Measurements from ENCODE around the gene SNX3. TPM values are rescaled to one million over a fixed set of nuclear protein-coding genes. Genes with fewer than 3 reads are reported as not detected.

Gene SNX3
- total and polyA plus RNA-seq, 2 donors from 2014 or later = 143 to 236 TPM

- TF ChIP-seq CTCF (IDR thresholded peaks at IDR 0.05; ENCODE audit: borderline replicate concordance, extremely low read depth, insufficient read depth) = no peak
- no peak overlapping the region for H3K27ac ChIP-seq (ENCODE audit: low read depth in 2 of 2, low read length in 2 of 2)
- H3K36me3 ChIP-seq (ENCODE audit: control insufficient read depth in 2 of 3, insufficient read depth in 3 of 3, low read length in 3 of 3) = no peaks in the 10 kb centered on the region
- no peak overlapping the region for H3K4me3 ChIP-seq (ENCODE audit: low read length in 3 of 3)
- H3K9ac ChIP-seq (ENCODE audit: low read length in 3 of 3) = no peak overlapping the region
- FAIRE-seq (no peak), DNase-seq (no peak)
- no peaks in the 10 kb centered on the region for H3K27me3 ChIP-seq (ENCODE audit: control insufficient read depth, insufficient read depth, low read length)
- H3K9me3 ChIP-seq (ENCODE audit: control insufficient read depth in 2 of 3, insufficient read depth in 1 of 3, low read length in 3 of 3) = no peaks in the 10 kb centered on the region
- intact Hi-C loops (cut with DNase I) = no loop called here
- no peaks in the 10 kb centered on the region for H3K4me1 ChIP-seq (ENCODE audit: control insufficient read depth in 2 of 3, insufficient read depth in 2 of 3, low read depth in 1 of 3, low read length in 3 of 3)
Measured at GRCh38 chr6:108193835-108194234, 67.0 kb downstream of the SNX3 start.

DNA sequence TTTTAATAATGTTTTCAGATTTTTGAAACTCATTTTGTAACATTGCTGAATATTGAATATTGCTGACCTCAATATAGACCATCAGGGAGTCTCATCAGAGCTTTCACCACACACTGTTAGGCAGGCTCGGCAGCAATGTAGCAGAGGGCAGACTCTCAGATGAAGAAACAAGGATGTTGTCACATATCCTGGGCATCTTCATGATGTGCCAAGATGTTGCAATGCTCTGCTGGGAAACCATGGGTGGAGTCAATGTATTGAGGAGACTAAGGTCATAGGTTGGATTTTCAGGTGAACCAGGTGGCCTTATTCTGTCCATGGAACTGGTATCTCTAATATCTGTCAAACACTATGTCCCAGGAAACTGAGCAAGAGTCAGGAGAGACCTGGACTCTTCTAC lies 67.7 kb downstream of the SNX3 start:
- no peak for DNase-seq
- intact Hi-C loops (cut with DNase I) = no loop called here
- no peak overlapping the region for H3K9ac ChIP-seq (ENCODE audit: low read length in 3 of 3)
- H3K27ac ChIP-seq (ENCODE audit: low read depth in 2 of 2, low read length in 2 of 2) = no peak overlapping the region
- no peak overlapping the region for H3K4me3 ChIP-seq (ENCODE audit: low read length in 3 of 3)
- no peak for FAIRE-seq
- no peaks in the 10 kb centered on the region for H3K36me3 ChIP-seq (ENCODE audit: control insufficient read depth in 2 of 3, insufficient read depth in 3 of 3, low read length in 3 of 3)
- no peaks in the 10 kb centered on the region for H3K9me3 ChIP-seq (ENCODE audit: control insufficient read depth in 2 of 3, insufficient read depth in 1 of 3, low read length in 3 of 3)
- TF ChIP-seq CTCF (IDR thresholded peaks at IDR 0.05; ENCODE audit: borderline replicate concordance, extremely low read depth, insufficient read depth) = no peak
- no peaks in the 10 kb centered on the region for H3K4me1 ChIP-seq (ENCODE audit: control insufficient read depth in 2 of 3, insufficient read depth in 2 of 3, low read depth in 1 of 3, low read length in 3 of 3)
- H3K27me3 ChIP-seq (ENCODE audit: control insufficient read depth, insufficient read depth, low read length) = no peaks in the 10 kb centered on the region

DNA sequence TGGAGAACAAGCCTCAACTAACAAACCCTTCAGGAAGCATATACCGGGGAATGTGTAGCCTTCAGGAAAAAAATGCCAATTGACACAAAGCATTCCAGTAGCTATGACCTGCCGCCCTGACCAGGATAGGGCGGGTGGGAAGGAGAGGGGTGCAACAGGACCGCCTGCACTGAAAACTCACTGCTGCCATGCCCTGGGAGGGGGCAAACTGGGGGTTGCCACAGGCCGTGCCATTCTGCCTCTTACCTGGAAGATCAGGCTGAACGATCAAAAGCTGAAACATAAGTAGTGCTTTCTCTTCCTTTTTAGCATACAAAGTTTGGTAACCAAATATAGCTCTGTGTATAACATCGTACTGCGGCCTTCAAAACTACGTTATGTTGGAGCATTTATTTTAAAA lies 73.3 kb downstream of the SNX3 start:
- Histone ChIP-seq H3K27ac (ENCODE audit: low read depth in 2 of 2, low read length in 2 of 2) (no peak overlapping the region), H3K9me3 (ENCODE audit: control insufficient read depth in 2 of 3, insufficient read depth in 1 of 3, low read length in 3 of 3) (no peaks in the 10 kb centered on the region), H3K4me3 (ENCODE audit: low read length in 3 of 3) (no peak overlapping the region), H3K36me3 (ENCODE audit: control insufficient read depth in 2 of 3, insufficient read depth in 3 of 3, low read length in 3 of 3) (no peaks in the 10 kb centered on the region), H3K9ac (ENCODE audit: low read length in 3 of 3) (no peak overlapping the region), H3K27me3 (ENCODE audit: control insufficient read depth, insufficient read depth, low read length) (no peaks in the 10 kb centered on the region), H3K4me1 (ENCODE audit: control insufficient read depth in 2 of 3, insufficient read depth in 2 of 3, low read depth in 1 of 3, low read length in 3 of 3) (no peaks in the 10 kb centered on the region)
- FAIRE-seq (no peak), DNase-seq (no peak)
- intact Hi-C loops (cut with DNase I) = no loop called here
- no peak for TF ChIP-seq CTCF (IDR thresholded peaks at IDR 0.05; ENCODE audit: borderline replicate concordance, extremely low read depth, insufficient read depth)

GRCh38 chr6:108186226-108186625 lies 74.6 kb downstream of the SNX3 start:
- intact Hi-C loops (cut with DNase I) = no loop called here
- no peak overlapping the region for H3K27ac ChIP-seq (ENCODE audit: low read depth in 2 of 2, low read length in 2 of 2)
- no peak overlapping the region for H3K9ac ChIP-seq (ENCODE audit: low read length in 3 of 3)
- no peak overlapping the region for H3K4me3 ChIP-seq (ENCODE audit: low read length in 3 of 3)
- TF ChIP-seq CTCF (IDR thresholded peaks at IDR 0.05; ENCODE audit: borderline replicate concordance, extremely low read depth, insufficient read depth) = no peak
- H3K27me3 ChIP-seq (ENCODE audit: control insufficient read depth, insufficient read depth, low read length) = no peaks in the 10 kb centered on the region
- DNase-seq (no peak), FAIRE-seq (no peak)
- H3K36me3 ChIP-seq (ENCODE audit: control insufficient read depth in 2 of 3, insufficient read depth in 3 of 3, low read length in 3 of 3) = no peaks in the 10 kb centered on the region
- H3K9me3 ChIP-seq (ENCODE audit: control insufficient read depth in 2 of 3, insufficient read depth in 1 of 3, low read length in 3 of 3) = no peaks in the 10 kb centered on the region
- no peaks in the 10 kb centered on the region for H3K4me1 ChIP-seq (ENCODE audit: control insufficient read depth in 2 of 3, insufficient read depth in 2 of 3, low read depth in 1 of 3, low read length in 3 of 3)

Data from kidney (tissue), 14 donors.